Measurements from ENCODE around the gene DGKH. TPM values are rescaled to one million over a fixed set of nuclear protein-coding genes. Genes with fewer than 3 reads are reported as not detected.

Gene DGKH
- total RNA-seq, 6 donors from 2014 or later = 9.6 to 33.2 (median 17.4) TPM

- peaks cover 0 to 33% (median 3%) of the 10 kb centered on the region in 4 donors for H3K36me3 ChIP-seq
- ATAC-seq (ENCODE audit: low FRiP score in 2 of 2) = no peak
- no peaks in the 10 kb centered on the region for H3K9me3 ChIP-seq
- H3K27ac ChIP-seq = no peak overlapping the region
- TF ChIP-seq EP300 (IDR thresholded peaks at IDR 0.05) = no peak
- no peak for TF ChIP-seq CTCF (IDR thresholded peaks at IDR 0.05)
- no peak for TF ChIP-seq POLR2AphosphoS5 (IDR thresholded peaks at IDR 0.05)
- no peak for TF ChIP-seq POLR2A (IDR thresholded peaks at IDR 0.05)
- no peaks in the 10 kb centered on the region for H3K4me1 ChIP-seq
- H3K4me3 ChIP-seq = no peak overlapping the region
- WGBS, 2 donors = 80 to 82% methylated on average over 4 of the region's 4 CpGs
- no peaks in the 10 kb centered on the region for H3K27me3 ChIP-seq
- DNase-seq = no peak
These were observed 120.0 kb downstream of the DGKH start for GRCh38 chr13:42168496-42168895.

- Histone ChIP-seq H3K9me3 (no peaks in the 10 kb centered on the region), H3K27me3 (no peaks in the 10 kb centered on the region), H3K4me3 (no peak overlapping the region), H3K27ac (no peak overlapping the region), H3K36me3 (peaks cover 0 to 43% (median 3%) of the 10 kb centered on the region in 4 donors), H3K4me1 (no peaks in the 10 kb centered on the region)
- no peak for DNase-seq
- TF ChIP-seq POLR2A (IDR thresholded peaks at IDR 0.05) (no peak), POLR2AphosphoS5 (IDR thresholded peaks at IDR 0.05) (no peak)
- 82 to 97% methylated on average over 5 of the region's 5 CpGs for WGBS, 2 donors
- no peak for ATAC-seq (ENCODE audit: low FRiP score in 2 of 2)
These were observed 121.6 kb downstream of the DGKH start for GRCh38 chr13:42170029-42170428.

- Histone ChIP-seq H3K27ac (no peak overlapping the region), H3K36me3 (peaks cover 0 to 37% (median 0%) of the 10 kb centered on the region in 4 donors), H3K27me3 (no peaks in the 10 kb centered on the region), H3K4me3 (no peak overlapping the region), H3K4me1 (no peaks in the 10 kb centered on the region), H3K9me3 (no peaks in the 10 kb centered on the region)
- ATAC-seq (ENCODE audit: low FRiP score in 2 of 2) (no peak), DNase-seq (no peak)
- 73 to 83% methylated on average over 4 of the region's 4 CpGs for WGBS, 2 donors
- no peak for TF ChIP-seq EP300 (IDR thresholded peaks at IDR 0.05)
- no peak for TF ChIP-seq POLR2AphosphoS5 (IDR thresholded peaks at IDR 0.05)
- TF ChIP-seq CTCF (IDR thresholded peaks at IDR 0.05) = no peak
- no peak for TF ChIP-seq POLR2A (IDR thresholded peaks at IDR 0.05)
These were observed 125.4 kb downstream of the DGKH start for GRCh38 chr13:42173789-42174343.

- Histone ChIP-seq H3K9me3 (no peaks in the 10 kb centered on the region), H3K27me3 (no peaks in the 10 kb centered on the region), H3K36me3 (peaks cover 0 to 36% (median 0%) of the 10 kb centered on the region in 4 donors), H3K27ac (no peak overlapping the region), H3K4me3 (no peak overlapping the region), H3K4me1 (no peaks in the 10 kb centered on the region)
- WGBS, 2 donors = 72 to 73% methylated on average over 8 of the region's 8 CpGs
- DNase-seq (no peak), ATAC-seq (ENCODE audit: low FRiP score in 2 of 2) (no peak)
- peak in 1 of 4 donors; percentile 10 for TF ChIP-seq EP300 (IDR thresholded peaks at IDR 0.05)
- no peak for TF ChIP-seq CTCF (IDR thresholded peaks at IDR 0.05)
- TF ChIP-seq POLR2AphosphoS5 (IDR thresholded peaks at IDR 0.05) = no peak
These were observed 126.1 kb downstream of the DGKH start for GRCh38 chr13:42174344-42175162.

- no peak overlapping the region for H3K4me3 ChIP-seq
- H3K36me3 ChIP-seq = peaks cover 0 to 44% (median under 1%) of the 10 kb centered on the region in 4 donors
- ATAC-seq (ENCODE audit: low FRiP score in 2 of 2) (no peak), DNase-seq (no peak)
- no peaks in the 10 kb centered on the region for H3K4me1 ChIP-seq
- H3K27me3 ChIP-seq = no peaks in the 10 kb centered on the region
- H3K27ac ChIP-seq = no peak overlapping the region
- TF ChIP-seq POLR2AphosphoS5 (IDR thresholded peaks at IDR 0.05) = no peak
- TF ChIP-seq POLR2A (IDR thresholded peaks at IDR 0.05) = no peak
- no peak for TF ChIP-seq EP300 (IDR thresholded peaks at IDR 0.05)
- no peak for TF ChIP-seq CTCF (IDR thresholded peaks at IDR 0.05)
- no peaks in the 10 kb centered on the region for H3K9me3 ChIP-seq
These were observed 127.8 kb downstream of the DGKH start for GRCh38 chr13:42176294-42176693.

All from upper lobe of left lung (tissue), 6 donors.